HepG2 (cell line): ENCODE results near the gene HIC1. TPM values are rescaled to one million over a fixed set of nuclear protein-coding genes. Genes with fewer than 3 reads are reported as not detected.

Experiments used
- ATAC-seq: fragments of 200-7000 bp; cut with Tn5 transposase; 3 replicates; pipeline ENCODE4 v1.9.1; 2020; ENCODE audit warnings: mild to moderate bottlenecking, moderate library complexity
- BruUV-seq: library from RNA; stranded (reverse); fragments of 400-500 nt; replicated peaks from 2 replicates; lab custom pipeline; 2021; lab: Mats Ljungman, UMichigan
- CTCF ChIA-PET: fragments of 300-600 bp; formaldehyde crosslinking; extraction: SDS; loops from one replicate; lab custom pipeline; 2021; ENCODE audit warnings: low total read pairs, inconsistent platforms, low intra/inter-chr PET ratio; lab: Yijun Ruan, JAX
- POLR2A ChIA-PET: fragments of 350-600 bp; sonication (Branson Sonifier 250); formaldehyde crosslinking; loops from one replicate; lab custom pipeline; 2020; ENCODE audit warnings: antibody characterized with exemption, inconsistent platforms; lab: Yijun Ruan, JAX
- DNase-seq: peaks from one replicate; pipeline ENCODE4 v3.0.0-alpha.2; 2015; ENCODE audit warnings: low spot score
- FAIRE-seq: peaks from 3 replicates; lab custom pipeline; 2011; peaks lifted over from hg19 to GRCh38; lab: Jason Lieb, UNC
- H2AFZ ChIP-seq: one replicate; pipeline ENCODE4 v1.6.1; 2011; ENCODE audit warnings: low read length, inconsistent platforms
- H3K27ac ChIP-seq: fragments of 300-600 bp; 3 replicates; pipeline ENCODE4 v1.8.0; 2011; ENCODE audit warnings: mixed run types, mild to moderate bottlenecking, mixed read lengths, low read length, inconsistent platforms; ENCODE audit not compliant: insufficient read depth; ENCODE audit errors: extremely low read length
- H3K27me3 ChIP-seq, 2 experiments: fragments of 200-600 bp in 1 of 2; 2 replicates in 1 of 2; 3 replicates in 1 of 2; pipeline versions ENCODE4 v1.6.0 to v1.8.0; 2011; ENCODE audit warnings: low read length in 2 of 2, mild to moderate bottlenecking in 2 of 2, moderate library complexity in 2 of 2, inconsistent platforms in 1 of 2; ENCODE audit not compliant: insufficient read depth in 2 of 2, control insufficient read depth in 1 of 2
- H3K36me3 ChIP-seq, 2 experiments: fragments of 200-600 bp in 1 of 2; replicated peaks in 1 of 2; 2 replicates in 1 of 2; 3 replicates in 1 of 2; pipeline versions ENCODE4 v1.5.1 to v1.8.0; 2011; ENCODE audit warnings: low read length in 2 of 2, inconsistent platforms in 1 of 2; ENCODE audit not compliant: insufficient read depth in 2 of 2, control insufficient read depth in 1 of 2
- H3K4me1 ChIP-seq: 2 replicates; pipeline ENCODE4 v1.5.1; 2012; ENCODE audit warnings: low read length, inconsistent platforms; ENCODE audit not compliant: insufficient read depth
- H3K4me2 ChIP-seq: 2 replicates; pipeline ENCODE4 v1.6.0; 2011; ENCODE audit warnings: low read depth, low read length, inconsistent platforms
- H3K4me3 ChIP-seq, 3 experiments: fragments of 200-600 bp in 1 of 3; sonication (generic), shearing (Covaris generic) in 1 of 3; replicated peaks in 1 of 3; 2 replicates each; pipeline ENCODE4 v1.5.1; 2011 to 2016; ENCODE audit warnings: low read length in 3 of 3, inconsistent platforms in 2 of 3, low read depth in 2 of 3, mild to moderate bottlenecking in 2 of 3, control low read depth in 1 of 3, mixed read lengths in 1 of 3; ENCODE audit not compliant: insufficient read depth in 1 of 3
- H3K79me2 ChIP-seq: one replicate; pipeline ENCODE4 v1.6.1; 2011; ENCODE audit warnings: low read length, inconsistent platforms; ENCODE audit not compliant: insufficient read depth
- H3K9ac ChIP-seq: 2 replicates; pipeline ENCODE4 v1.6.0; 2011; ENCODE audit warnings: mild to moderate bottlenecking, low read depth, low read length, inconsistent platforms; ENCODE audit not compliant: insufficient read depth
- H3K9me3 ChIP-seq: 2 replicates; pipeline ENCODE4 v1.5.1; 2012; ENCODE audit warnings: mild to moderate bottlenecking, low read length
- H4K20me1 ChIP-seq: 2 replicates; pipeline ENCODE4 v1.6.0; 2011; ENCODE audit warnings: inconsistent platforms, mild to moderate bottlenecking, low read length, moderate library complexity; ENCODE audit not compliant: insufficient read depth
- FOXM1 ChIP-seq: sonication (generic); formaldehyde crosslinking; IDR thresholded peaks from 2 replicates; pipeline ENCODE4 v1.5.0; 2020; ENCODE audit warnings: missing genetic modification reagents
- FOXP1 ChIP-seq, 2 experiments: fragments of 450-650 bp in 1 of 2; IDR thresholded peaks; 2 replicates each; pipeline ENCODE4 v1.6.1; 2017 to 2018; ENCODE audit warnings: antibody characterized with exemption in 1 of 2
- JUN ChIP-seq: sonication (generic); formaldehyde crosslinking; IDR thresholded peaks from 2 replicates; pipeline ENCODE4 v1.4.0; 2020; ENCODE audit warnings: mild to moderate bottlenecking, missing genetic modification reagents
- NAIF1 ChIP-seq: sonication (generic); formaldehyde crosslinking; IDR thresholded peaks from 2 replicates; pipeline ENCODE4 v1.5.0; 2020; ENCODE audit warnings: mild to moderate bottlenecking, missing genetic modification reagents, borderline replicate concordance
- PITX1 ChIP-seq: sonication (generic); formaldehyde crosslinking; IDR thresholded peaks from 2 replicates; pipeline ENCODE4 v1.5.1; 2020; ENCODE audit warnings: mild to moderate bottlenecking, missing genetic modification reagents
- SATB2 ChIP-seq: sonication (generic); formaldehyde crosslinking; IDR thresholded peaks from 2 replicates; pipeline ENCODE4 v1.5.0; 2020; ENCODE audit warnings: missing genetic modification reagents
- ZBTB42 ChIP-seq: sonication (generic); formaldehyde crosslinking; IDR thresholded peaks from 2 replicates; pipeline ENCODE4 v1.5.0; 2020; ENCODE audit warnings: mild to moderate bottlenecking, missing genetic modification reagents
- ZC3H4 ChIP-seq: sonication (generic); formaldehyde crosslinking; IDR thresholded peaks from 2 replicates; pipeline ENCODE4 v1.4.0; 2020; ENCODE audit warnings: missing genetic modification reagents, borderline replicate concordance
- ZNF10 ChIP-seq: sonication (generic); formaldehyde crosslinking; IDR thresholded peaks from 2 replicates; pipeline ENCODE4 v1.4.0; 2020; ENCODE audit warnings: mild to moderate bottlenecking, low read depth, missing genetic modification reagents, borderline replicate concordance
- ZNF17 ChIP-seq: sonication (generic); formaldehyde crosslinking; IDR thresholded peaks from 2 replicates; pipeline ENCODE4 v1.5.0; 2020; ENCODE audit warnings: mild to moderate bottlenecking, missing genetic modification reagents
- ZNF264 ChIP-seq: sonication (generic); formaldehyde crosslinking; IDR thresholded peaks from 2 replicates; pipeline ENCODE4 v1.4.0; 2020; ENCODE audit warnings: missing genetic modification reagents
- ZNF274 ChIP-seq: sonication (generic); formaldehyde crosslinking; IDR thresholded peaks from 2 replicates; pipeline ENCODE4 v1.5.1; 2020; ENCODE audit warnings: mild to moderate bottlenecking, missing genetic modification reagents
- ZNF549 ChIP-seq: sonication (generic); formaldehyde crosslinking; IDR thresholded peaks from 2 replicates; pipeline ENCODE4 v1.5.0; 2020; ENCODE audit warnings: missing genetic modification reagents
- WGBS: methylation state at CpG from one replicate; pipeline ENCODE4 v1.1.6; 2017; ENCODE audit warnings: low lambda C conversion rate; 5-methylcytosine and 5-hydroxymethylcytosine counted together
- in situ Hi-C: cut with HindIII; loops from 2 replicates; pipeline ENCODE4 v1.10.0; 2017; ENCODE audit warnings: low pct_unique_long_range_greater_than_20kb; ENCODE audit not compliant: extremely low pct_ligation_motif_present
- intact Hi-C: fragments of 100-400 bp; cut with micrococcal nuclease; formaldehyde crosslinking; loops from one replicate; pipeline ENCODE4 v1.10.0; 2022; ENCODE audit not compliant: unreplicated experiment
- polyA plus RNA-seq, 8 experiments: library from polyadenylated mRNA; depleted of rRNA in 3 of 8; stranded (reverse) in 7 of 8; unstranded in 1 of 8; fragments of >200 nt; fragmentation: Illumina TruSeq in 4 of 8; extraction: Trizol in 4 of 8; gene quantifications; 2 replicates each; pipeline versions ENCODE4 v1.2.1 to v1.2.3, GENCODE V29; 2011 to 2016; ENCODE audit warnings: low read depth in 4 of 8, missing spikeins in 1 of 8, mixed read lengths in 1 of 8; ENCODE audit not compliant: insufficient read depth in 1 of 8
- total RNA-seq, 5 experiments: library from RNA; depleted of rRNA; stranded (reverse); fragments of >200 nt; fragmentation: Illumina TruSeq; extraction: Trizol; gene quantifications; 2 replicates each; pipeline ENCODE4 v1.2.3, GENCODE V29; 2016; ENCODE audit warnings: low read depth in 1 of 5
- TF ChIP-seq, protein P1 (sequence below): sonication (generic); formaldehyde crosslinking; IDR thresholded peaks from 2 replicates; pipeline ENCODE4 v1.4.0; 2020; ENCODE audit warnings: missing genetic modification reagents, borderline replicate concordance
- TF ChIP-seq, protein P2 (sequence below): sonication (generic); formaldehyde crosslinking; IDR thresholded peaks from 2 replicates; pipeline ENCODE4 v1.5.1; 2020; ENCODE audit warnings: mild to moderate bottlenecking, missing genetic modification reagents, moderate library complexity
- TF ChIP-seq, protein P3 (sequence below): IDR thresholded peaks from 2 replicates; pipeline ENCODE4 v1.6.1; 2016; ENCODE audit warnings: low read depth, borderline replicate concordance

HIC1 gene
- total and polyA plus RNA-seq, 2 of the 13 experiments (the other 11 are each of a cell fraction or from before 2014, with no cell fraction given), result 0.04 to 0.31 TPM

DNA sequence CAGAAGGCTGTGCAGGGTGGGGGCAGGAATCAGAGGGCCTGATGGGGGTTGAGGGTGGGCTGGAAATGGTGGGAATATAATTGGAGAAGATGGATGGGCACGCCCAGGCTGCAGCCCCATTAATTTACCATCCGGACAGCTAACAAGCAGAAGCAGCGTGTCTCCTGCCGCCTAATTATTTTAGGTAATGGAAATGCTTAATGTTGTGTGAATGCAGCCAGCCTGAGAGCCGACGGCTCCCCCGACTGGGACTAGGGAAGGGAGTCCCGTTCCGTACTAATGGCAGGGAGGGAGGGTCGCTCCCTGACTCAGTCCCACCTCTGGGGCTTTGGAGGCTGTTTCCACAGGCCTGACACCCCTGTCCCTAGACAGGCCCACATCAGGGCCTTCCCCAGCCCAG lies 17.7 kb upstream of the HIC1 start:
- no peaks in the 10 kb centered on the region for H3K4me1 ChIP-seq
- BruUV-seq, result no TSS peak
- no peak overlapping the region for H3K4me3 ChIP-seq
- FAIRE-seq (no peak), ATAC-seq (no peak), DNase-seq (no peak)
- 93% methylated on average over 3 of the region's 10 CpGs for WGBS
- no peak overlapping the region for H2AFZ ChIP-seq
- H3K4me2 ChIP-seq, result no peak overlapping the region
- H3K27ac ChIP-seq, result no peak overlapping the region
- no peaks in the 10 kb centered on the region for H3K79me2 ChIP-seq
- ChIA-PET CTCF (no interaction called here), POLR2A (no interaction called here)
- no peak for TF ChIP-seq JUN
- TF ChIP-seq SATB2 (CRISPR knock-in tag), result no peak
- TF ChIP-seq, protein P1, sequence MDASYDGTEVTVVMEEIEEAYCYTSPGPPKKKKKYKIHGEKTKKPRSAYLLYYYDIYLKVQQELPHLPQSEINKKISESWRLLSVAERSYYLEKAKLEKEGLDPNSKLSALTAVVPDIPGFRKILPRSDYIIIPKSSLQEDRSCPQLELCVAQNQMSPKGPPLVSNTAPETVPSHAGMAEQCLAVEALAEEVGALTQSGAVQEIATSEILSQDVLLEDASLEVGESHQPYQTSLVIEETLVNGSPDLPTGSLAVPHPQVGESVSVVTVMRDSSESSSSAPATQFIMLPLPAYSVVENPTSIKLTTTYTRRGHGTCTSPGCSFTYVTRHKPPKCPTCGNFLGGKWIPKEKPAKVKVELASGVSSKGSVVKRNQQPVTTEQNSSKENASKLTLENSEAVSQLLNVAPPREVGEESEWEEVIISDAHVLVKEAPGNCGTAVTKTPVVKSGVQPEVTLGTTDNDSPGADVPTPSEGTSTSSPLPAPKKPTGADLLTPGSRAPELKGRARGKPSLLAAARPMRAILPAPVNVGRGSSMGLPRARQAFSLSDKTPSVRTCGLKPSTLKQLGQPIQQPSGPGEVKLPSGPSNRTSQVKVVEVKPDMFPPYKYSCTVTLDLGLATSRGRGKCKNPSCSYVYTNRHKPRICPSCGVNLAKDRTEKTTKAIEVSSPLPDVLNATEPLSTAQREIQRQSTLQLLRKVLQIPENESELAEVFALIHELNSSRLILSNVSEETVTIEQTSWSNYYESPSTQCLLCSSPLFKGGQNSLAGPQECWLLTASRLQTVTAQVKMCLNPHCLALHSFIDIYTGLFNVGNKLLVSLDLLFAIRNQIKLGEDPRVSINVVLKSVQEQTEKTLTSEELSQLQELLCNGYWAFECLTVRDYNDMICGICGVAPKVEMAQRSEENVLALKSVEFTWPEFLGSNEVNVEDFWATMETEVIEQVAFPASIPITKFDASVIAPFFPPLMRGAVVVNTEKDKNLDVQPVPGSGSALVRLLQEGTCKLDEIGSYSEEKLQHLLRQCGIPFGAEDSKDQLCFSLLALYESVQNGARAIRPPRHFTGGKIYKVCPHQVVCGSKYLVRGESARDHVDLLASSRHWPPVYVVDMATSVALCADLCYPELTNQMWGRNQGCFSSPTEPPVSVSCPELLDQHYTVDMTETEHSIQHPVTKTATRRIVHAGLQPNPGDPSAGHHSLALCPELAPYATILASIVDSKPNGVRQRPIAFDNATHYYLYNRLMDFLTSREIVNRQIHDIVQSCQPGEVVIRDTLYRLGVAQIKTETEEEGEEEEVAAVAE (CRISPR knock-in tag), result no peak
- TF ChIP-seq FOXP1 (IDR thresholded peaks at IDR 0.05), result no peak
- no peak for TF ChIP-seq FOXP1 (CRISPR knock-in tag; IDR thresholded peaks at IDR 0.05)
- TF ChIP-seq ZC3H4, result no peak
- no peak for TF ChIP-seq ZBTB42
- no peak for TF ChIP-seq ZNF17 (CRISPR knock-in tag)
- TF ChIP-seq ZNF549 (CRISPR knock-in tag), result no peak
- TF ChIP-seq, protein P2, sequence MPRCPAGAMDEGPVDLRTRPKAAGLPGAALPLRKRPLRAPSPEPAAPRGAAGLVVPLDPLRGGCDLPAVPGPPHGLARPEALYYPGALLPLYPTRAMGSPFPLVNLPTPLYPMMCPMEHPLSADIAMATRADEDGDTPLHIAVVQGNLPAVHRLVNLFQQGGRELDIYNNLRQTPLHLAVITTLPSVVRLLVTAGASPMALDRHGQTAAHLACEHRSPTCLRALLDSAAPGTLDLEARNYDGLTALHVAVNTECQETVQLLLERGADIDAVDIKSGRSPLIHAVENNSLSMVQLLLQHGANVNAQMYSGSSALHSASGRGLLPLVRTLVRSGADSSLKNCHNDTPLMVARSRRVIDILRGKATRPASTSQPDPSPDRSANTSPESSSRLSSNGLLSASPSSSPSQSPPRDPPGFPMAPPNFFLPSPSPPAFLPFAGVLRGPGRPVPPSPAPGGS (CRISPR knock-in tag), result no peak
- TF ChIP-seq ZNF10, result no peak
- no peak for TF ChIP-seq ZNF274 (CRISPR knock-in tag)
- TF ChIP-seq NAIF1 (CRISPR knock-in tag), result no peak
- no peak for TF ChIP-seq FOXM1 (CRISPR knock-in tag)
- no peak for TF ChIP-seq ZNF264 (CRISPR knock-in tag)
- TF ChIP-seq PITX1 (CRISPR knock-in tag), result no peak
- TF ChIP-seq, protein P3, sequence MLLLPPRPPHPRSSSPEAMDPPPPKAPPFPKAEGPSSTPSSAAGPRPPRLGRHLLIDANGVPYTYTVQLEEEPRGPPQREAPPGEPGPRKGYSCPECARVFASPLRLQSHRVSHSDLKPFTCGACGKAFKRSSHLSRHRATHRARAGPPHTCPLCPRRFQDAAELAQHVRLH (CRISPR knock-in tag), result no peak
- H4K20me1 ChIP-seq, result no peaks in the 10 kb centered on the region; the same call in none of the 2 replicates
- in situ Hi-C loops, result loop anchor here (25.0 kb wide), 1 partner anchor 325 kb away; the partner anchor contains the start of genes TLCD2 and WDR81
- no peak overlapping the region for H3K9ac ChIP-seq
- intact Hi-C loops, result no loop called here
- peaks cover 17 to 39% of the 10 kb centered on the region in 2 experiments; a peak in 4 of 5 replicates for H3K36me3 ChIP-seq
- no peaks in the 10 kb centered on the region for H3K9me3 ChIP-seq
- no peaks in the 10 kb centered on the region for H3K27me3 ChIP-seq
